HG03457 (cell line): ENCODE data around the gene SUMF1.

Experiments
- ATAC-seq: cut with Tn5 transposase; IDR thresholded peaks from one replicate; pipeline ENCODE4 v1.9.1; 2021; ENCODE audit warnings: moderate number of reproducible peaks; ENCODE audit not compliant: unreplicated experiment

Gene SUMF1

GRCh38 chr3:4417449-4417848, 49.6 kb downstream of the SUMF1 start:
- no peak for ATAC-seq

- no peak for ATAC-seq
Measured at GRCh38 chr3:4416961-4417360, 50.1 kb downstream of the SUMF1 start.

GRCh38 chr3:4416427-4416945, 50.6 kb downstream of the SUMF1 start:
- no peak for ATAC-seq

- ATAC-seq, result no peak
Measured at GRCh38 chr3:4413467-4413866, 53.6 kb downstream of the SUMF1 start.

- ATAC-seq, result no peak
Measured at GRCh38 chr3:4411833-4412232, 55.2 kb downstream of the SUMF1 start.

- no peak for ATAC-seq
Measured at GRCh38 chr3:4411236-4411635, 55.8 kb downstream of the SUMF1 start.

GRCh38 chr3:4410606-4411005, 56.5 kb downstream of the SUMF1 start:
- ATAC-seq, result no peak

GRCh38 chr3:4409971-4410573, 57.0 kb downstream of the SUMF1 start:
- no peak for ATAC-seq

- ATAC-seq, result no peak
Measured at GRCh38 chr3:4409415-4409814, 57.7 kb downstream of the SUMF1 start.

- ATAC-seq, result no peak
Measured at GRCh38 chr3:4408958-4409357, 58.1 kb downstream of the SUMF1 start.

GRCh38 chr3:4407941-4408340, 59.1 kb downstream of the SUMF1 start:
- no peak for ATAC-seq

GRCh38 chr3:4406746-4407568, 60.1 kb downstream of the SUMF1 start:
- peak; percentile 53 for ATAC-seq

- ATAC-seq, result no peak
Measured at GRCh38 chr3:4404881-4405280, 62.2 kb downstream of the SUMF1 start.

GRCh38 chr3:4401441-4401840, 65.6 kb downstream of the SUMF1 start:
- ATAC-seq, result no peak

GRCh38 chr3:4399476-4399875, 67.6 kb downstream of the SUMF1 start:
- ATAC-seq, result no peak

- no peak for ATAC-seq
Measured at GRCh38 chr3:4398941-4399245, 68.2 kb downstream of the SUMF1 start.

- no peak for ATAC-seq
Measured at GRCh38 chr3:4398120-4398940, 68.7 kb downstream of the SUMF1 start.

GRCh38 chr3:4397466-4397865, 69.6 kb downstream of the SUMF1 start:
- no peak for ATAC-seq

GRCh38 chr3:4396542-4396941, 70.5 kb downstream of the SUMF1 start:
- ATAC-seq, result no peak

- no peak for ATAC-seq
Measured at GRCh38 chr3:4396006-4396405, 71.1 kb downstream of the SUMF1 start.

- no peak for ATAC-seq
Measured at GRCh38 chr3:4395448-4395847, 71.6 kb downstream of the SUMF1 start.

GRCh38 chr3:4394567-4394966, 72.5 kb downstream of the SUMF1 start:
- ATAC-seq, result no peak
